Neutrophil (primary cell): ENCODE data around the gene DNM2.

Experiments used
- H3K27ac ChIP-seq: fragments of 200-600 bp; sonication (generic); 2 replicates; pipeline ENCODE4 v1.5.1; 2016; ENCODE audit warnings: mild to moderate bottlenecking, moderate library complexity
- H3K27me3 ChIP-seq: fragments of 200-600 bp; sonication (generic); 2 replicates; pipeline ENCODE4 v1.6.0; 2016; ENCODE audit warnings: mild to moderate bottlenecking
- H3K36me3 ChIP-seq: fragments of 200-600 bp; sonication (generic); 2 replicates; pipeline ENCODE4 v1.5.1; 2017
- H3K4me1 ChIP-seq, 2 experiments: fragments of 200-600 bp in 1 of 2; sonication (generic) in 1 of 2; 1 replicate in 1 of 2; 2 replicates in 1 of 2; pipeline versions ENCODE4 v1.5.1 to v1.6.1; 2013 to 2016; ENCODE audit warnings: low read depth in 1 of 2, low read length in 1 of 2, mild to moderate bottlenecking in 1 of 2, moderate library complexity in 1 of 2; ENCODE audit not compliant: control insufficient read depth in 1 of 2, insufficient read depth in 1 of 2
- H3K4me3 ChIP-seq, 2 experiments: fragments of 200-600 bp in 1 of 2; sonication (generic) in 1 of 2; 1 replicate in 1 of 2; 2 replicates in 1 of 2; pipeline ENCODE4 v1.5.1; 2013 to 2016; ENCODE audit warnings: low read depth in 1 of 2, low read length in 1 of 2, mild to moderate bottlenecking in 1 of 2, moderate library complexity in 1 of 2
- H3K9me3 ChIP-seq: fragments of 200-600 bp; sonication (generic); 2 replicates; pipeline ENCODE4 v1.5.1; 2016
- TF ChIP-seq, protein P1 (sequence below): fragments of 200-600 bp; sonication (generic); IDR thresholded peaks from 2 replicates; pipeline ENCODE4 v1.5.1; 2016; ENCODE audit warnings: antibody characterized with exemption

The DNM2 gene

GRCh38 chr19:10736916-10737551 lies 19.2 kb downstream of the DNM2 start:
- TF ChIP-seq, protein P1, sequence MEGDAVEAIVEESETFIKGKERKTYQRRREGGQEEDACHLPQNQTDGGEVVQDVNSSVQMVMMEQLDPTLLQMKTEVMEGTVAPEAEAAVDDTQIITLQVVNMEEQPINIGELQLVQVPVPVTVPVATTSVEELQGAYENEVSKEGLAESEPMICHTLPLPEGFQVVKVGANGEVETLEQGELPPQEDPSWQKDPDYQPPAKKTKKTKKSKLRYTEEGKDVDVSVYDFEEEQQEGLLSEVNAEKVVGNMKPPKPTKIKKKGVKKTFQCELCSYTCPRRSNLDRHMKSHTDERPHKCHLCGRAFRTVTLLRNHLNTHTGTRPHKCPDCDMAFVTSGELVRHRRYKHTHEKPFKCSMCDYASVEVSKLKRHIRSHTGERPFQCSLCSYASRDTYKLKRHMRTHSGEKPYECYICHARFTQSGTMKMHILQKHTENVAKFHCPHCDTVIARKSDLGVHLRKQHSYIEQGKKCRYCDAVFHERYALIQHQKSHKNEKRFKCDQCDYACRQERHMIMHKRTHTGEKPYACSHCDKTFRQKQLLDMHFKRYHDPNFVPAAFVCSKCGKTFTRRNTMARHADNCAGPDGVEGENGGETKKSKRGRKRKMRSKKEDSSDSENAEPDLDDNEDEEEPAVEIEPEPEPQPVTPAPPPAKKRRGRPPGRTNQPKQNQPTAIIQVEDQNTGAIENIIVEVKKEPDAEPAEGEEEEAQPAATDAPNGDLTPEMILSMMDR: no peak
- Histone ChIP-seq H3K36me3 (peaks cover 4% of the 10 kb centered on the region), H3K27me3 (no peaks in the 10 kb centered on the region), H3K4me1 (peaks cover 56 to 71% of the 10 kb centered on the region in 2 experiments), H3K9me3 (no peaks in the 10 kb centered on the region), H3K4me3 (no peak overlapping the region), H3K27ac (peak overlapping the region; percentile 73)

- Histone ChIP-seq H3K36me3 (peaks cover 4% of the 10 kb centered on the region), H3K4me3 (no peak overlapping the region), H3K27me3 (no peaks in the 10 kb centered on the region), H3K27ac (peak overlapping the region; percentile 73), H3K4me1 (peaks cover 56 to 71% of the 10 kb centered on the region in 2 experiments), H3K9me3 (no peaks in the 10 kb centered on the region)
- TF ChIP-seq, protein P1: no peak
Measured at GRCh38 chr19:10737722-10738121, 19.8 kb downstream of the DNM2 start.

GRCh38 chr19:10740798-10741197 lies 22.9 kb downstream of the DNM2 start:
- Histone ChIP-seq H3K27me3 (no peaks in the 10 kb centered on the region), H3K9me3 (no peaks in the 10 kb centered on the region), H3K4me3 (no peak overlapping the region), H3K36me3 (peaks cover 4% of the 10 kb centered on the region), H3K27ac (peak overlapping the region; percentile 39), H3K4me1 (peaks cover 49 to 66% of the 10 kb centered on the region in 2 experiments)
- TF ChIP-seq, protein P1: no peak

- H3K4me1 ChIP-seq: peaks cover 44 to 62% of the 10 kb centered on the region in 2 experiments
- H3K27me3 ChIP-seq: no peaks in the 10 kb centered on the region
- TF ChIP-seq, protein P1: no peak
- peaks cover 4% of the 10 kb centered on the region for H3K36me3 ChIP-seq
- H3K27ac ChIP-seq: peak overlapping the region; percentile 82
- H3K4me3 ChIP-seq: no peak overlapping the region
- no peaks in the 10 kb centered on the region for H3K9me3 ChIP-seq
Measured at GRCh38 chr19:10742476-10742875, 24.6 kb downstream of the DNM2 start.

DNA sequence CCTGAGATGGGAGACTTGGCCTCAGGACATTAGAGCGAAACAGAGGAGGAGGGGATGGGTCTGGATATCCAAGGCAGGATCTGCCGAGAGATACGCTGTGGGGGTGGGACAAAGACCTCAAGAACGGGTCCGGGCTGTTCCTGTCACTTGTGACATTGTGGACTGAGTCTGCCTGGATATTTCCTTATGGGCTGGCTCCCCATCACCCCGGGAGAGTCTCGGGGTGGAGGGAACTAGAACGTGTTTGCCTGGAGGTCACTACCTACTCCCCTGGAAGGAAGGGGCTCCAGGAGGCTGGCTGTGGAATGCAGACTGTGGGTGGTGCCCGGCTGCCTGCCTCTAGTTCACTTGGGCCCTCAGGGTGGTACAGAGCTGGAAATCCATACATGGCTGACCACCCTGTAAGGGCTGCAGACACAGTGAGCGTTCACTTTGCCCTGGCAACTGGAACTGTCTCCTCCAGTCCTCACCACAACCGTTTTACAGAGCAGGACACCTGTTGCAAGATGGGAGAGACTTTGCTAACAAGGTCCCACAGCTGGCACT lies 26.4 kb downstream of the DNM2 start:
- TF ChIP-seq, protein P1: no peak
- no peak overlapping the region for H3K4me3 ChIP-seq
- peaks cover 58 to 67% of the 10 kb centered on the region in 2 experiments for H3K4me1 ChIP-seq
- peak overlapping the region; percentile 62 for H3K27ac ChIP-seq
- H3K9me3 ChIP-seq: no peaks in the 10 kb centered on the region
- H3K36me3 ChIP-seq: no peaks in the 10 kb centered on the region
- H3K27me3 ChIP-seq: no peaks in the 10 kb centered on the region
